Ovary (tissue), 1 donor: ENCODE measurements around the gene COL24A1.
"Not testable (repeated sequence)": the region's sequence is repeated elsewhere in the genome, so short reads cannot be mapped to it uniquely, and the experiment has no call there.

Source experiments
- EP300 ChIP-seq: sonication (generic); formaldehyde crosslinking; IDR thresholded peaks from one replicate; pipeline ENCODE4 v1.6.1; 2017; ENCODE audit warnings: antibody characterized with exemption
- POLR2A ChIP-seq: fragments of 450-650 bp; IDR thresholded peaks from one replicate; pipeline ENCODE4 v1.6.1; 2017; ENCODE audit warnings: antibody characterized with exemption, mild to moderate bottlenecking, moderate library complexity

- TF ChIP-seq POLR2A, EP300: not testable (repeated sequence)
Observed at GRCh38 chr1:86071870-86072269, 84.7 kb downstream of the COL24A1 start.
